Uterus (tissue), 4 donors: ENCODE data around the gene DNASE1L2. TPM values are rescaled to one million over a fixed set of nuclear protein-coding genes. Genes with fewer than 3 reads are reported as not detected.

ENCODE experiments used
- DNase-seq, 2 donors: peaks; one replicate each; pipeline ENCODE4 v3.0.0-alpha.2; 2019 to 2020
- H3K27ac ChIP-seq, 2 donors: fragments of 200-600 bp; sonication (generic); 1 replicate in 1 of 2; 2 replicates in 1 of 2; pipeline ENCODE4 v1.5.1; 2016 to 2018
- H3K27me3 ChIP-seq, 2 donors: fragments of 200-600 bp; sonication (generic); one replicate each; pipeline ENCODE4 v1.5.1; 2018 to 2019; ENCODE audit warnings: control low read depth in 1 of 2
- H3K36me3 ChIP-seq, 2 donors: fragments of 200-600 bp; sonication (generic); one replicate each; pipeline ENCODE4 v1.5.1; 2019; ENCODE audit warnings: control low read depth in 1 of 2
- H3K4me1 ChIP-seq, 2 donors: fragments of 200-600 bp; sonication (generic); one replicate each; pipeline ENCODE4 v1.5.1; 2018 to 2019; ENCODE audit warnings: control low read depth in 1 of 2
- H3K4me3 ChIP-seq, 2 donors: fragments of 200-600 bp; sonication (generic); 1 replicate in 1 of 2; 2 replicates in 1 of 2; pipeline ENCODE4 v1.5.1; 2018 to 2019; ENCODE audit warnings: mild to moderate bottlenecking in 1 of 2
- H3K9me3 ChIP-seq, 2 donors: fragments of 200-600 bp; sonication (generic); one replicate each; pipeline ENCODE4 v1.5.1; 2019; ENCODE audit warnings: control low read depth in 1 of 2
- CTCF ChIP-seq, 4 experiments: fragments of 200-600 bp in 2 of 4; fragments of 450-650 bp in 2 of 4; sonication (generic) in 2 of 4; IDR thresholded peaks; one replicate each; pipeline ENCODE4 v1.5.1; 2016 to 2019; ENCODE audit warnings: antibody characterized with exemption in 4 of 4, mild to moderate bottlenecking in 2 of 4, moderate library complexity in 1 of 4
- POLR2A ChIP-seq, 2 donors: fragments of 450-650 bp; IDR thresholded peaks; one replicate each; pipeline ENCODE4 v1.6.1; 2016; ENCODE audit warnings: antibody characterized with exemption in 2 of 2, mild to moderate bottlenecking in 1 of 2, moderate library complexity in 1 of 2
- intact Hi-C: fragments of 100-400 bp; cut with DNase I; formaldehyde crosslinking; loops from one replicate; pipeline ENCODE4 v1.15.1; 2023; ENCODE audit warnings: low total_unique reads
- total RNA-seq, 4 donors: library from RNA; depleted of rRNA in 3 of 4; stranded (reverse); fragments of >200 nt in 3 of 4; gene quantifications; one replicate each; pipeline versions ENCODE4 v1.1.0 to v1.2.4, GENCODE V29; 2014 to 2023
- donor health status: DM: yes; HTN: yes; CAD: no.

Gene DNASE1L2
- total RNA-seq, 4 donors from 2014 or later: 0.97 to 1.2 TPM; not detected in 2

- Histone ChIP-seq H3K9me3 (no peaks in the 10 kb centered on the region), H3K4me3 (no peak overlapping the region), H3K4me1 (no peaks in the 10 kb centered on the region), H3K27me3 (no peaks in the 10 kb centered on the region), H3K36me3 (no peaks in the 10 kb centered on the region), H3K27ac (no peak overlapping the region)
- intact Hi-C loops: no loop called here
- TF ChIP-seq CTCF (IDR thresholded peaks at IDR 0.05) (no peak), POLR2A (IDR thresholded peaks at IDR 0.05) (no peak)
- DNase-seq: no peak
Measured at GRCh38 chr16:2278956-2279800, 42.9 kb downstream of the DNASE1L2 start.

GRCh38 chr16:2280461-2280860 is 44.2 kb downstream of the DNASE1L2 start:
- H3K36me3 ChIP-seq: no peaks in the 10 kb centered on the region
- H3K27me3 ChIP-seq: no peaks in the 10 kb centered on the region
- no peak for DNase-seq
- no peaks in the 10 kb centered on the region for H3K4me1 ChIP-seq
- H3K4me3 ChIP-seq: no peak overlapping the region
- intact Hi-C loops: no loop called here
- no peak overlapping the region for H3K27ac ChIP-seq
- TF ChIP-seq POLR2A (IDR thresholded peaks at IDR 0.05) (no peak), CTCF (IDR thresholded peaks at IDR 0.05) (no peak)
- H3K9me3 ChIP-seq: no peaks in the 10 kb centered on the region

GRCh38 chr16:2280981-2281542 is 44.8 kb downstream of the DNASE1L2 start:
- Histone ChIP-seq H3K4me1 (no peaks in the 10 kb centered on the region), H3K36me3 (no peaks in the 10 kb centered on the region), H3K4me3 (no peak overlapping the region), H3K9me3 (no peaks in the 10 kb centered on the region), H3K27me3 (no peaks in the 10 kb centered on the region), H3K27ac (no peak overlapping the region)
- DNase-seq: no peak
- intact Hi-C loops: no loop called here
- TF ChIP-seq CTCF (IDR thresholded peaks at IDR 0.05) (no peak), POLR2A (IDR thresholded peaks at IDR 0.05) (no peak)

GRCh38 chr16:2282262-2282661 is 46.0 kb downstream of the DNASE1L2 start:
- TF ChIP-seq POLR2A (IDR thresholded peaks at IDR 0.05) (no peak), CTCF (IDR thresholded peaks at IDR 0.05) (no peak)
- H3K27ac ChIP-seq: no peak overlapping the region
- H3K9me3 ChIP-seq: no peaks in the 10 kb centered on the region
- no peak overlapping the region for H3K4me3 ChIP-seq
- no peaks in the 10 kb centered on the region for H3K36me3 ChIP-seq
- no peak for DNase-seq
- intact Hi-C loops: no loop called here
- H3K4me1 ChIP-seq: no peaks in the 10 kb centered on the region
- H3K27me3 ChIP-seq: no peaks in the 10 kb centered on the region

- Histone ChIP-seq H3K4me3 (no peak overlapping the region), H3K27ac (no peak overlapping the region), H3K9me3 (no peaks in the 10 kb centered on the region), H3K27me3 (no peaks in the 10 kb centered on the region), H3K4me1 (no peaks in the 10 kb centered on the region), H3K36me3 (no peaks in the 10 kb centered on the region)
- no peak for DNase-seq
- intact Hi-C loops: no loop called here
- TF ChIP-seq CTCF (IDR thresholded peaks at IDR 0.05) (no peak), POLR2A (IDR thresholded peaks at IDR 0.05) (no peak)
Measured at GRCh38 chr16:2282866-2283555, 46.8 kb downstream of the DNASE1L2 start.
